PC-3 (cell line): Measurements from ENCODE around the gene CPA1.

Experiments
- EZH2 ChIP-seq: fragments of 300-600 bp; sonication (generic); IDR thresholded peaks from one replicate; pipeline ENCODE4 v1.6.1; 2017; ENCODE audit warnings: antibody characterized with exemption, mild to moderate bottlenecking, low read length; ENCODE audit not compliant: unreplicated experiment
- EZH2phosphoT487 ChIP-seq: fragments of 300-600 bp; sonication (generic); IDR thresholded peaks from 2 replicates; pipeline ENCODE4 v1.6.1; 2018; ENCODE audit warnings: mild to moderate bottlenecking, antibody characterized with exemption, low read length, borderline replicate concordance
- TF ChIP-seq, protein P1 (sequence below): fragments of 300-600 bp; sonication (generic); conservative IDR thresholded peaks from 2 replicates; pipeline ENCODE4 v1.5.1; 2017; ENCODE audit warnings: antibody characterized with exemption, low read depth, mild to moderate bottlenecking, low read length

DNA sequence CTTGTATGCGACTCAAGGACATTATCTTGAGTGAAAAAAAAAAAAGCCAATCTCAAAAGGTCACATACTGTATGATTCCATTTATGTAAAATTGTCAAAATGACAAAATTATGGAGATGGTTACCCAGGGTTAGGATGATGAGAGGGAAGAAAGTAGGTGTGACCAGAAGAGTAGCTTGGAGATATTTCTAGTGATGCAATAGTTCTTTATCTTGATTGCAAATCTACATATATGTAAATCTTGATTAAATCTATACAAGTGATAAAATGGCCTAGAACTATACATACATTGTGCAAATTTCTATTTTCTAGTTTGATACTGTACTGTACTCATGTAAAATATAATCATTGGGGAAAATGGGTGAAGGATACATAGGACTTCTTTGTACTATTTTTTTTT is 56.0 kb downstream of the CPA1 start:
- TF ChIP-seq EZH2 (no peak), EZH2phosphoT487 (no peak)
- TF ChIP-seq, protein P1, sequence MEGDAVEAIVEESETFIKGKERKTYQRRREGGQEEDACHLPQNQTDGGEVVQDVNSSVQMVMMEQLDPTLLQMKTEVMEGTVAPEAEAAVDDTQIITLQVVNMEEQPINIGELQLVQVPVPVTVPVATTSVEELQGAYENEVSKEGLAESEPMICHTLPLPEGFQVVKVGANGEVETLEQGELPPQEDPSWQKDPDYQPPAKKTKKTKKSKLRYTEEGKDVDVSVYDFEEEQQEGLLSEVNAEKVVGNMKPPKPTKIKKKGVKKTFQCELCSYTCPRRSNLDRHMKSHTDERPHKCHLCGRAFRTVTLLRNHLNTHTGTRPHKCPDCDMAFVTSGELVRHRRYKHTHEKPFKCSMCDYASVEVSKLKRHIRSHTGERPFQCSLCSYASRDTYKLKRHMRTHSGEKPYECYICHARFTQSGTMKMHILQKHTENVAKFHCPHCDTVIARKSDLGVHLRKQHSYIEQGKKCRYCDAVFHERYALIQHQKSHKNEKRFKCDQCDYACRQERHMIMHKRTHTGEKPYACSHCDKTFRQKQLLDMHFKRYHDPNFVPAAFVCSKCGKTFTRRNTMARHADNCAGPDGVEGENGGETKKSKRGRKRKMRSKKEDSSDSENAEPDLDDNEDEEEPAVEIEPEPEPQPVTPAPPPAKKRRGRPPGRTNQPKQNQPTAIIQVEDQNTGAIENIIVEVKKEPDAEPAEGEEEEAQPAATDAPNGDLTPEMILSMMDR = no peak
